ENCODE data around the gene OR4Q2. TPM values are rescaled to one million over a fixed set of nuclear protein-coding genes. Genes with fewer than 3 reads are reported as not detected.
"Not testable (repeated sequence)": the region's sequence is repeated elsewhere in the genome, so short reads cannot be mapped to it uniquely, and the experiment has no call there.

Gene OR4Q2
- not detected for total RNA-seq

GRCh38 chr14:20001863-20002262, at the start of gene OR4Q2:
Gene OR4Q2 (plus strand): TSS chr14:20002163.
- H3K27ac ChIP-seq: no peak within 1 kb of the TSS
- ATAC-seq: no peak
- TF ChIP-seq POLR2AphosphoS5 (IDR thresholded peaks at IDR 0.05): no peak
- TF ChIP-seq POLR2A (IDR thresholded peaks at IDR 0.05): no peak
- TF ChIP-seq CTCF (IDR thresholded peaks at IDR 0.05): no peak
- no peak for TF ChIP-seq EP300 (IDR thresholded peaks at IDR 0.05)
- no peaks in the 10 kb centered on the region for H3K4me1 ChIP-seq
- no peaks in the 10 kb centered on the region for H3K36me3 ChIP-seq
- H3K27me3 ChIP-seq: no peaks in the 10 kb centered on the region
- H3K9me3 ChIP-seq: no peaks in the 10 kb centered on the region
- no peak within 1 kb of the TSS for H3K4me3 ChIP-seq

GRCh38 chr14:19969735-19970134, 32.2 kb upstream of the OR4Q2 start:
- WGBS, 2 donors (ENCODE audit: low coverage in 1 of 2): 47 to 86% methylated on average over 2 of the region's 2 CpGs
- H3K4me3 ChIP-seq, H3K27ac ChIP-seq, H3K4me1 ChIP-seq, H3K27me3 ChIP-seq, H3K36me3 ChIP-seq, ATAC-seq, H3K9me3 ChIP-seq: not testable (repeated sequence)

- Histone ChIP-seq H3K4me1 (no peaks in the 10 kb centered on the region), H3K27ac (no peak overlapping the region), H3K27me3 (no peaks in the 10 kb centered on the region), H3K9me3 (no peaks in the 10 kb centered on the region), H3K36me3 (no peaks in the 10 kb centered on the region), H3K4me3 (no peak overlapping the region)
- TF ChIP-seq CTCF (IDR thresholded peaks at IDR 0.05): no peak
- no peak for TF ChIP-seq EP300 (IDR thresholded peaks at IDR 0.05)
- TF ChIP-seq POLR2AphosphoS5 (IDR thresholded peaks at IDR 0.05): no peak
- no peak for TF ChIP-seq POLR2A (IDR thresholded peaks at IDR 0.05)
- WGBS, 2 donors (ENCODE audit: low coverage in 1 of 2): 50 to 79% methylated on average over 1 of the region's 1 CpG
- ATAC-seq: no peak
Observed at GRCh38 chr14:19974844-19975243, 27.1 kb upstream of the OR4Q2 start.

GRCh38 chr14:19975291-19975690, 26.7 kb upstream of the OR4Q2 start, which contains the start of gene OR4K15:
Gene OR4K15 (plus strand): TSS chr14:19975591. CDS start chr14:19975591, 0 bp downstream.
- no peaks in the 10 kb centered on the region for H3K36me3 ChIP-seq
- WGBS, 2 donors (ENCODE audit: low coverage in 1 of 2): 89 to 96% methylated on average over 2 to 3 of the region's 3 CpGs
- no peaks in the 10 kb centered on the region for H3K27me3 ChIP-seq
- no peak within 1 kb of the TSS for H3K27ac ChIP-seq
- TF ChIP-seq CTCF (IDR thresholded peaks at IDR 0.05): no peak
- TF ChIP-seq POLR2A (IDR thresholded peaks at IDR 0.05): no peak
- TF ChIP-seq EP300 (IDR thresholded peaks at IDR 0.05): no peak
- TF ChIP-seq POLR2AphosphoS5 (IDR thresholded peaks at IDR 0.05): no peak
- H3K9me3 ChIP-seq: no peaks in the 10 kb centered on the region
- no peaks in the 10 kb centered on the region for H3K4me1 ChIP-seq
- ATAC-seq: no peak
- H3K4me3 ChIP-seq: no peak within 1 kb of the TSS

GRCh38 chr14:19993438-19993837, 8.5 kb upstream of the OR4Q2 start:
- TF ChIP-seq POLR2AphosphoS5 (IDR thresholded peaks at IDR 0.05) (no peak), POLR2A (IDR thresholded peaks at IDR 0.05) (no peak), CTCF (IDR thresholded peaks at IDR 0.05) (no peak), EP300 (IDR thresholded peaks at IDR 0.05) (no peak)
- Histone ChIP-seq H3K9me3 (no peaks in the 10 kb centered on the region), H3K4me1 (no peaks in the 10 kb centered on the region), H3K4me3 (no peak overlapping the region), H3K27me3 (no peaks in the 10 kb centered on the region), H3K36me3 (no peaks in the 10 kb centered on the region), H3K27ac (no peak overlapping the region)
- ATAC-seq: no peak
- WGBS, 2 donors (ENCODE audit: low coverage in 1 of 2): 0% methylated on average over 1 of the region's 2 CpGs; no CpG with 5 or more reads in 1 of the 2 donors
